Measurements from ENCODE around the gene RSPO3.

The RSPO3 gene

GRCh38 chr6:127111526-127111925, 6.9 kb upstream of the RSPO3 start:
- Histone ChIP-seq H3K9me3 (ENCODE audit: control insufficient read depth, insufficient read depth, low read depth, low read length) (no peaks in the 10 kb centered on the region), H3K4me3 (ENCODE audit: low read depth, low read length) (no peak overlapping the region), H3K4me1 (ENCODE audit: control insufficient read depth, insufficient read depth, low read length) (no peaks in the 10 kb centered on the region), H3K36me3 (ENCODE audit: control insufficient read depth in 2 of 2, insufficient read depth in 1 of 2, low read length in 2 of 2) (no peaks in the 10 kb centered on the region), H3K27ac (ENCODE audit: extremely low read depth, low read depth, low read length) (no peak overlapping the region)
- TF ChIP-seq ZFHX2 (tag by site-specific recombination; conservative IDR thresholded peaks at IDR 0.05): peak; percentile 62
- peak; percentile 76 for TF ChIP-seq EGR2 (tag by site-specific recombination; IDR thresholded peaks at IDR 0.05; ENCODE audit: low read depth)
- no peak for TF ChIP-seq ZNF621 (tag by site-specific recombination; IDR thresholded peaks at IDR 0.05)
- CTCF ChIA-PET: interaction anchor here (0.6 to 1.1 kb wide), 3 partner anchors 9 to 940 kb away, joined by 3 to 4 read pairs (median 4); no protein-coding TSS in a partner anchor
- POLR2A ChIA-PET: no interaction called here

GRCh38 chr6:127114214-127114760, 4.2 kb upstream of the RSPO3 start:
- no peaks in the 10 kb centered on the region for H3K36me3 ChIP-seq (ENCODE audit: control insufficient read depth in 2 of 2, insufficient read depth in 1 of 2, low read length in 2 of 2)
- H3K27ac ChIP-seq (ENCODE audit: extremely low read depth, low read depth, low read length): no peak overlapping the region
- H3K4me1 ChIP-seq (ENCODE audit: control insufficient read depth, insufficient read depth, low read length): no peaks in the 10 kb centered on the region
- no peak overlapping the region for H3K4me3 ChIP-seq (ENCODE audit: low read depth, low read length)
- ChIA-PET CTCF (interaction anchor here (0.5 to 2.4 kb wide), 4 partner anchors 73 to 310 kb away, joined by 3 to 7 read pairs (median 5); no protein-coding TSS in a partner anchor), POLR2A (no interaction called here)
- TF ChIP-seq OSR2 (tag by site-specific recombination; IDR thresholded peaks at IDR 0.05) (no peak), PBX3 (CRISPR knock-in tag; IDR thresholded peaks at IDR 0.05) (no peak), ZNF843 (tag by site-specific recombination; IDR thresholded peaks at IDR 0.05) (no peak), ZNF112 (tag by site-specific recombination; IDR thresholded peaks at IDR 0.05) (no peak), ZNF596 (tag by site-specific recombination; IDR thresholded peaks at IDR 0.05) (no peak), ZNF140 (tag by site-specific recombination; IDR thresholded peaks at IDR 0.05) (no peak), PATZ1 (tag by site-specific recombination; IDR thresholded peaks at IDR 0.05) (no peak), PRDM4 (tag by site-specific recombination; IDR thresholded peaks at IDR 0.05) (no peak), ZNF610 (tag by site-specific recombination; IDR thresholded peaks at IDR 0.05; ENCODE audit: borderline replicate concordance) (no peak), ZNF785 (tag by site-specific recombination; IDR thresholded peaks at IDR 0.05) (no peak), TCF7L2 (IDR thresholded peaks at IDR 0.05; ENCODE audit: borderline replicate concordance, low read depth, low read length) (no peak), ZNF146 (tag by site-specific recombination; IDR thresholded peaks at IDR 0.05) (no peak), ZNF501 (tag by site-specific recombination; IDR thresholded peaks at IDR 0.05) (no peak)
- H3K9me3 ChIP-seq (ENCODE audit: control insufficient read depth, insufficient read depth, low read depth, low read length): no peaks in the 10 kb centered on the region

- no peaks in the 10 kb centered on the region for H3K36me3 ChIP-seq (ENCODE audit: control insufficient read depth in 2 of 2, insufficient read depth in 1 of 2, low read length in 2 of 2)
- no peak overlapping the region for H3K27ac ChIP-seq (ENCODE audit: extremely low read depth, low read depth, low read length)
- POLR2A ChIA-PET: no interaction called here
- no peaks in the 10 kb centered on the region for H3K9me3 ChIP-seq (ENCODE audit: control insufficient read depth, insufficient read depth, low read depth, low read length)
- no peaks in the 10 kb centered on the region for H3K4me1 ChIP-seq (ENCODE audit: control insufficient read depth, insufficient read depth, low read length)
- H3K4me3 ChIP-seq (ENCODE audit: low read depth, low read length): no peak overlapping the region
- CTCF ChIA-PET: interaction anchor here (0.5 to 2.4 kb wide), 5 partner anchors 72 to 1991 kb away, joined by 3 to 7 read pairs (median 5); no protein-coding TSS in a partner anchor
- TF ChIP-seq ZFHX2 (tag by site-specific recombination; conservative IDR thresholded peaks at IDR 0.05) (no peak), ZNF529 (tag by site-specific recombination; IDR thresholded peaks at IDR 0.05; ENCODE audit: insufficient replicate concordance) (no peak), ZNF544 (tag by site-specific recombination; IDR thresholded peaks at IDR 0.05) (no peak), ZNF433 (tag by site-specific recombination; IDR thresholded peaks at IDR 0.05; ENCODE audit: low read depth) (no peak), FEZF1 (tag by site-specific recombination; IDR thresholded peaks at IDR 0.05) (no peak), ZNF664 (tag by site-specific recombination; IDR thresholded peaks at IDR 0.05) (no peak), KLF1 (tag by site-specific recombination; IDR thresholded peaks at IDR 0.05) (no peak), GLI4 (tag by site-specific recombination; IDR thresholded peaks at IDR 0.05) (no peak), ZNF394 (tag by site-specific recombination; IDR thresholded peaks at IDR 0.05; ENCODE audit: borderline replicate concordance) (no peak), ZNF280C (tag by site-specific recombination; IDR thresholded peaks at IDR 0.05) (no peak)
Observed at GRCh38 chr6:127115084-127115655, 3.3 kb upstream of the RSPO3 start.

Measured in HEK293 (cell line).